GM12865 (cell line): ENCODE measurements around the gene KIF22.

Source experiments
- DNase-seq: peaks from one replicate; pipeline ENCODE4 v3.0.0; 2010; ENCODE audit warnings: low read depth
- H3K4me3 ChIP-seq: 2 replicates; pipeline ENCODE4 v1.5.1; 2011; ENCODE audit warnings: mild to moderate bottlenecking, low read depth, low read length, control low read depth
- CTCF ChIP-seq: IDR thresholded peaks from 2 replicates; pipeline ENCODE4 v1.5.1; 2011; ENCODE audit warnings: low read length, control low read depth, low read depth, inconsistent platforms; ENCODE audit not compliant: insufficient read depth; ENCODE audit errors: missing control alignments

The KIF22 gene

GRCh38 chr16:29820271-29820701 lies 29.7 kb downstream of the KIF22 start, which contains the start of gene MVP:
Gene MVP, plus strand, starts transcription at chr16:29820462. Its CDS starts 10,088 bp downstream, at chr16:29830550.
- no peak for TF ChIP-seq CTCF
- DNase-seq = peak; percentile 73
- H3K4me3 ChIP-seq = peak within 1 kb of the TSS; percentile 85

DNA sequence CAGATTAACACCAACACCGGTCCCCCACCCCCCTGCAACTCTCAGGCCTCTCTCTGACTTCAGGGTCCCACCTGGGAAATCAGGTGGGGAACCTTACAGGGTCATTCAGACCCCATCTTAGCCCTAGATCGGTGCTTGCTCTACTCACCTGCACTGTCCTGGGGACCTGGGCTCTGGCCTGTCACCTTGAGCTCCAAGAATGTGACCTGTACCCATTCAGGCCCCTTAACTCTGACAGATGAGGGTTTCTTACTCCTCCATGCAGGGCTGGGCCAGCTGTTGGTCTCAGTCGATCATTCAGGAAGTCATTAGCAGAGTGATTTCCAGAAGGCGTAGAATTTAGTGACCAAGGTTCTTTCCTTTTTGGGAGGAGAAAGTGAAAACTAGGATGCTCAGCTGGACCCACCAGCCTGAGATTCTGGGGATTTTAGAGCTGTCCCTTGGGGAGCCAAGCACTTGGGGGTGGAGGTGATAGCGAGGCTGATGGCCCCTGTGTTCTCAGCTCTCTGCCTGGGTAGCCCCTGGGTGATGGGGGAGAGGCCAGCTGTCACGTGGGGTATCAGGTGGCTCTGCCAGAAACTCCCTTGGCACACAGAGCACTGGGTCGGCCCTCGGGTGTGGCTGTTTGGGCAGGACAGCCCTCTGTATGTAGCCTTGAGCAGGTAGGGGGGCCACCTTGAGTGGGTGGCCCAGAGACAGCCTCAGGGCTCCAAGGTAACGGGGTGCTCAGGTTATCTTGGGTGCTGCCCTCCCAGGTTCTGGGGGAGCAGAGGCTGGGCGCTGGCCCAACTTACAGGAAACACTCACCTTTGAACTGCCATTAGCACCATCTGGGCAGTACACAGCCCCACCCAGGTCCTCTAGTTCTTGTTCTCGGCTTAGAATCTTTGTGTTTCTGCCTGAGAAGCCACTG lies 30.4 kb downstream of the KIF22 start:
- no peak for TF ChIP-seq CTCF
- peak overlapping the region; percentile 85 for H3K4me3 ChIP-seq
- peak; percentile 77 for DNase-seq

DNA sequence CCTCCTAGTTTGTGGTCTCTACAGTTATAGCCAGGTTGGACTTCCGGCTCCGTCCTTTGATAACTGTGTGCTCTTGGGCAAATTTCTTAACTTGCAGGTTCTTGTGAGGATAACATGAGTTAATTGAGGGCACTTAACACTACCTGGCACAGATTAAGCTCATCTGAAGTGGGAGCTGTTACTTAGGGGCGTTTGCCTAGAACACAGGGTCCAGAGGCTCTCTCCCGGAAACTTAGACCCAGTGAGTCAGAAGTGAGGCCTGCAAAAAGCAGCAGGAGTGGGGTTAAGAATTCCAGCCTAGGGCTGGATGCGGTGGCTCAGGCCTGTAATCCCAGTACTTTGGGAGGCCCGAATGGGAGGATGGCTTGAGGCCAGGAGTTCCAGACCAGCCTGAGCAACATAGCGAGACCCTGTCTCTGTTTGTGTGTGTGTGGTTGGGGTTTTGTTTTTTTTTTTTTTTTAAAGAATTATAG lies 31.1 kb downstream of the KIF22 start:
- peak overlapping the region; percentile 85 for H3K4me3 ChIP-seq
- no peak for DNase-seq
- no peak for TF ChIP-seq CTCF

DNA sequence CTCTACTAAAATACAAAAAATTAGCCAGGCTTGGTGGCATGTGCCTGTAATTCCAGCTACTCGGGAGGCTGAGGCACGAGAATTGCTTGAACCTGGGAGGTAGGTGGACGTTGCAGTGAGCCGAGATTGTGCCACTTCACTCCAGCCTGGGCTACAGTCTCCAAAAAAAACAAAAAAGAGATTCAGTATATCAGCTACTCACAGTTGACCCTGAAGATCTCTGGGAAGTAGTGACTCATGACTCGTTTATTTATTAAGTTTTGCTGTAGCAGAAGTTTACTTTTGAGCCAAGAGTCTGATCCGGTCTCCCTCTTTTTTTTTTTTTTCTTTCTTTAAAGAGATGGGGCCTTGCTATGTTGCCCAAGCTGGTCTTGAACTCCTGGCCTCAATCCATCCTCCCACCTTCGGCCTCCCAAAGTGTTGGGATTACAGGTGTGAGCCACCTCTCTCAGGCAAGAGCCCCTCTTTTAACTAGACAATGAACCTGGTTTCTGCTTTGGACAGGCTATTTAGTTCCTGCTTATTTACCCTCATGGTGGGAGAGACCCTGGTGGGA lies 34.1 kb downstream of the KIF22 start:
- no peak for DNase-seq
- no peak for TF ChIP-seq CTCF
- no peak overlapping the region for H3K4me3 ChIP-seq

GRCh38 chr16:29825145-29826044 lies 34.8 kb downstream of the KIF22 start:
- peak; percentile 77 for DNase-seq
- no peak overlapping the region for H3K4me3 ChIP-seq
- TF ChIP-seq CTCF = no peak

DNA sequence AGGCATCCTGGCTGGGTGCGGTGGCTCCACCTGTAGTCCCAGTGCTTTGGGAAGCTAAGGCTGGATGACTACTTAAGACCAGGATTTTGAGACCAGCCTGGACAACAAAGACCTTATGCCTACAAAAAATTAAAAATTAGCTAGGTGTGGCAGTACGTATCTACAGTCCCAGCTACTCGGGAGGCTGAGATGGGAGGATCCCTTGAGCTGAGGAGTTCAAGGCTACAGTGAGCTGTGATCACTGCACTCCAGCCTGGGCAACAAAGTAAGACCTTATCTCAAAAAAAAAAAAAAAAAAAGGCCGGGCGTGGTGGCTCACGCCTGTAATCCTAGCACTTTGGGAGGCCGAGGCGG lies 35.8 kb downstream of the KIF22 start:
- TF ChIP-seq CTCF = no peak
- H3K4me3 ChIP-seq = no peak overlapping the region
- DNase-seq = no peak
